ENCODE results near the gene OR6C6.
"Not testable (repeated sequence)": the region's sequence is repeated elsewhere in the genome, so short reads cannot be mapped to it uniquely, and the experiment has no call there.

GRCh38 chr12:55325801-55326200 lies 29.4 kb upstream of the OR6C6 start:
- not testable (repeated sequence) for TF ChIP-seq CTCF (IDR thresholded peaks at IDR 0.05); ZFX (IDR thresholded peaks at IDR 0.05; ENCODE audit: borderline replicate concordance)
